NB4 (cell line): Measurements from ENCODE around the gene TNXB.

Source experiments
- CTCF ChIP-seq: IDR thresholded peaks from one replicate; pipeline ENCODE4 v1.5.1; 2012; ENCODE audit warnings: low read depth, low read length
- MAX ChIP-seq: IDR thresholded peaks from 2 replicates; pipeline ENCODE4 v1.6.1; 2011; ENCODE audit warnings: low read depth, low read length
- MYC ChIP-seq: IDR thresholded peaks from 2 replicates; pipeline ENCODE4 v1.6.1; 2011; ENCODE audit warnings: low read depth, low read length
- POLR2A ChIP-seq: IDR thresholded peaks from 2 replicates; pipeline ENCODE4 v1.6.1; 2011; ENCODE audit warnings: mild to moderate bottlenecking; ENCODE audit not compliant: insufficient read length; ENCODE audit errors: extremely low read depth

- TF ChIP-seq CTCF (no peak), POLR2A (no peak), MAX (no peak), MYC (no peak)
These were observed 32.8 kb downstream of the TNXB start for GRCh38 chr6:32076321-32076809.
